ENCODE results near the gene FKBP2. TPM values are rescaled to one million over a fixed set of nuclear protein-coding genes. Genes with fewer than 3 reads are reported as not detected.

FKBP2 gene
- 104 TPM for total RNA-seq

GRCh38 chr11:64240435-64241240 lies at the start of gene FKBP2:
Gene FKBP2 (plus strand): TSS chr11:64241095. CDS start chr11:64242388, 1,293 bp downstream.

DNA sequence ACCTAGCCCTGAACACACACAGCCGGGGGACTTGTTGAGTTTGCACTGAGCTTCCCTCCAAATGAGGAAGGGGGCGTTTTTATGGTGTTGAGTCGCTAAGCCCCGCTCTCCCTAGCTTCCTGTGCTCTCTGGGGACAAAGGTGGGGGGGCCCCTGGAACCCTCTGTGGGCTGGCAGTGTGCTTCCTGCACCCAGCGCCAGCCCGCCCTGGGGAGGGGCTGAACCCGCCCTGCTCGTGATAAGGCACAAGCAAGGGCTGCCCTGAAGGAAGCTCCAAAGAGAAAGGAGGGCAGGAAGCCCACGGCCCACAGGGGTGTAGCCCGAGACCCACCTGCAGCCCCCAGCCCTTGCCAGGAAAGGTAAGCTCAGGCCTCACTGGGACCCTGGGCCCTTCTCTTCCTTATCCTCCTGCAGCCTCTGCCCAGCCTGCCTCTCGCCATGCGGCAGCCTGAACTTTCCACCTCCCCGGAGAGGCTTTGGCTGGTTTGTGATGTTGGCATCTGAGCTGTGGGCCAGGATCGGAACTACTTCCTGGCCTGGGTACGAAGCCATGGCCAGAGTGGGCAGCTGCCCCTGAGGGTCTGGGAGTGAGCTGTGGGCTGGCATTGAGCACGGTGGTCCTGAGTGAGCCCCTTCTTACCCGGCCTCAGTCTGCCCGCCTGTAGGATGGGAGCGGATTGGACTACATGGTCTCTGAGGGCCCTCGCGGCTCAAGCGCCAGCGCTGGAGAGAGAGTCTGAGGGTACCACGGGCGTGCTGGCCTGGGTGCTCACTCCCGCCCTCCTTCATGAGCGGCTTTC lies 34.2 kb upstream of the FKBP2 start, which contains the start of gene FERMT3:
FERMT3 (plus strand) TSS at position 265 of the 799 bp plus-strand sequence. CDS start 644 bp downstream, outside the sequence.

GRCh38 chr11:64225608-64226506 lies 15.0 kb upstream of the FKBP2 start, which contains the start of the genes NUDT22 and TRPT1:
Gene NUDT22 (plus strand): TSS chr11:64226274. CDS start chr11:64226653, 379 bp downstream.
Gene TRPT1 (minus strand): TSS chr11:64226186. CDS start chr11:64225860, 326 bp downstream.

GRCh38 chr11:64230171-64230984 lies 10.5 kb upstream of the FKBP2 start, which contains the start of gene DNAJC4:
Gene DNAJC4 (plus strand): TSS chr11:64230548. CDS start chr11:64230855, 307 bp downstream.

GRCh38 chr11:64233913-64234586 lies 6.8 kb upstream of the FKBP2 start, which contains the start of gene VEGFB:
Gene VEGFB (plus strand): TSS chr11:64234584. CDS start chr11:64234834, 250 bp downstream.

GRCh38 chr11:64246871-64247728 lies 6.2 kb downstream of the FKBP2 start, which contains the start of gene PPP1R14B:
Gene PPP1R14B (minus strand): TSS chr11:64246943. CDS start chr11:64246673, 270 bp downstream.

DNA sequence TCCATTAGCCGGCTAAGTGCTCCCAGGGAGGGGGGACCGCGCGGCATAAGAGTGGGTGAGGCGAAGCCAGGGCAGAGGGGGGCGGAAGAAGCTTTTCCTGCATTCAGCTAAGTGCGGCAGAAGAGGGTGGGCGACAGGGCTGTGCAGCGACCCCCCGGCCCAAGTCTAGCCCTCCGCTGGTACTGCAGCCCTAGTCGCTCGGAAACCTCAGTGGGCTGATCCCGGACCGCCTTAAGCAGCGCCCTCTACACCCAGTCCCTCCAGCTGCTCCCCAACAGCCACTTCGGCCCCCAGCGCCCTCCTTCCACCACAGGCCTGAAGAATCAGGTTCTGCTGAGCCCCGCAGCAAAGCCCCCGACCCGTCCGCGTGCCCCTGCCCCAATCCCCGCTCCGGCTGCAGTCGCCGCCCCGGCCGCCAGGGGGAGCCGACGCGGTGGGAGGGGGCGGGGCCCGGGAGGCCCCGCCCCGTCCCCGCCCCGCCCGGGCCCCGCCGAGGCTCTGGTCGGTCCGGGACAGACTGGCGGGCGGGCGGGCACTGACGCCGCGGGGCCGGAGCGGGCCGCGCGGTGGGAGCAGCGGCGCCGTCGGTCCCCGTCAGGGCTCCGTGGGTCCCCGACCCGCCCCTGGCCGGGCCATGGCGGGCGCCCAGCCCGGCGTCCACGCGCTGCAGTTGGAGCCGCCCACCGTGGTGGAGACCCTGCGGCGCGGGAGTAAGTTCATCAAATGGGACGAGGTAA lies 10.3 kb downstream of the FKBP2 start, which contains the start of gene PLCB3:
PLCB3 (plus strand) TSS at position 515 of the 737 bp plus-strand sequence; CDS start at position 635, 120 bp downstream.

DNA sequence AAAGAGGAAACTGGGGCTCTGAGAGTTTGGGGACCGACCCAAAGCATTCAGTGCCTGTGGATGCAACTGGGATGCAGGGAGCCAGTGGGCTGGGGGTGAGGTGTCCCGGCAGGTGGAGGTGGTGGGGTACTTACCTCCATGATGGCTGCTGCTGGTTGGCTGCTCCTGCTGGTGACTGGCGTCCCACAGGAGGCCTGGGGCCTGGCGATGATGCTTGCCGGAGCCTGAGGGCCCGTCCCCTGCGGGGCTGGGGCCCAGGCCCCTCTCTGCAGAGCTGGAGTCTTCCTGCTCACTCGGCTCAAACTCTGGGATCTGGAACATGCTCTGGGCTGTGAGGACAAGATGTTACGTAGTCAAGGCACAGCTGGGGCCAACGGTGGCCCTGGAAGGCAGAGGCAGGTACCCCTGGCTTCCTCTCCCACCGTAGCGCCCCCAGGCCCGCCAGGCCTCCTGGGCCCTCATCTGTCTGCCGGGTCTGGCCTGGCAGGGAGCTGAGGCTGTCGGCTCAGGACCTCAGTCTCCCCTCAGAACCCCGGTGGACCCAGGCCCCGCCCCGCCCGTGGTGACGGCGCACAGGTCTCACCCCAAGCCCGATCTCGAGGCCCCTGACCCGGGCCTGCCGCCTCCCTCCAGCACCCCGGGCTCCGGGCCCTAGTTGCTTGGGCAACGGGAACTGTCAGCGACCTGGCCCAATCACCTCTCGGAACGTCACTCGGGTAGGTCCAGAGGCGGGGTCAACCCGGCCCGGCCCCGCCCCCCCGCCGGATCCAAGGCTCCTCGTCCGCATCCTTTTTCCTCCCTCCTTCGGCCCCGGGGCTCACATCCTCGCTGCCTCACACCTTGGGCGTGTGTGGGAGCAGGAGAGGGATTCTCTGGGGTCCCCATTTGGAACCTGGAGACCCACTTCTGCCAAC lies 43.4 kb downstream of the FKBP2 start, which contains the start of gene BAD:
BAD (minus strand) TSS at position 618 of the 914 bp plus-strand sequence; CDS start at position 321, 297 bp downstream.

DNA sequence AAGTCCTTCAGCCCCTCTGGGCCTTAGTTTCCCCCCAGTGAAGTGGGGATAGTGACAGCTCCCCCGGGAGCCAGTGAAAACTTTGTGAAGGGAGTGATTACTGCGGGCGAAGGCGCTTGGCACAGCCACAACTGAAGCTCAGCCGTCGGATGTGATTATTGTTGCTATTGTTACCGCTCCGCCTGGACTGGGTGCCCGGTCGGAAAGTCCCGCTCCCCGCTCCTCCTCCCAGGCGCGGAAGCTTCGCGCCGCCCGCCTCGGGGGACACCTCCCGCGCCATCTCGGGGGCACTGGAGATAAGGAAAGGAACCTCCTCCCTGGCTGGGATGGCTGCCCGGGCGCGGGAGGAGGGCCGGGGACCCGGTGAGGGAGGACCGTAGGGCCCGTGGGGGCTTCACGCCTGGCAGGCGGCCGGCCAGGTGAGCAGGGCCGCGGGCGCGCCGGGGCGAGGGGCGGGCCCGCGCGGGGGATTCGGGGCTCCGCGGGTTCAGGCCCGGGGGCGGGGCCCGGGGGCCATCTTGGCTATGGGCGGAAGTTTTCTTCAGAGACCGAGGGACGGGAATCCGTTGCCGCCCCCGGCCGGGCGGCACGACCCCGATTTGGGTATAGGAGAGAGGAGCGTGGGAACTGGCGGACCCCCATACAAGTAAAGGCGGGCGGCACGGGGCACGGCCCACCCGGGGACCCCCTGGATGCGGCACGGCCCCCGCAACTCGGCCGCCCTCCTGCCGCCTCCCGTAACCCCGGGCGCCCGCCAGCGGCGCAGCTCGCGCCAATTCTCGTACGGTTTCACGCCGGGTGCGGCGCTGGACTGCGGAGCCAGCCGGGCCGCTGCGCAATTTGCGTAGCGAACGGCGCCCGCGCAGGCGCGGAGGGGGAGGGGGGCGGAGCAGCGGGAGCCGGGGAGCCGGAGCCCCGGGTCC lies 44.3 kb downstream of the FKBP2 start, which contains the start of gene GPR137:
GPR137 (plus strand) TSS at position 887 of the 923 bp plus-strand sequence. CDS start 677 bp downstream, outside the sequence.

DNA sequence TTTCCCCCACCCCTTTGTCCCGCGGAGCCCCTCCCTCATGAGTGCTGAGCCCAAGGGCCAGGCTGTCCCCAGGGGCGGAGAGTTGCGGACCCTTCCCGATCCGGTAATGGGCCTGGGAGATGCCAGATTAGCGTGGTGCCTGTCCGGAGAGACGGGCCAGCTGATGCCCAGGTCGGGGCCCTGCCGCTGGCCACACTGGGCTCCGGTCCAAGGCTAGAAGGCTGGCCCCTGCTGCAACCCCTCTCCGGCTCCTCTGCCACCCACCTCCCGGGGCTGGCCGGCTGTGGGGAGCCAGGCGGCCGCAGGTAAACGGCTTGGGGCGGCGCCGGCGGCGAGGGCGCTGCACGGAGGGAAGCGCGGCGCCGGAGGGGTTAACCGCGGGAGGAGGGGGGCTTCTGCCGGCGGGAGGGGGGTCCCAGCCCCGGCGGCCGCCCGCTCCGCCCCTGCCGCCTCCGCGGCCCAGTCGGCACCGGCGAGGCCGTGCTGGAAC lies 50.4 kb downstream of the FKBP2 start, which contains the start of gene KCNK4:
KCNK4 (plus strand) TSS at position 41 of the 490 bp plus-strand sequence. CDS start 1,717 bp downstream, outside the sequence.

Other genes starting within 250 kb of the FKBP2 start
- gene FLRT1, start 205.2 kb upstream of the FKBP2 start, total RNA-seq = 6.1 TPM
- 36.0 TPM for gene MACROD1, start 75.0 kb upstream of the FKBP2 start, total RNA-seq
- 114 TPM for gene STIP1, start 54.9 kb upstream of the FKBP2 start, total RNA-seq
- gene FERMT3, start 34.4 kb upstream of the FKBP2 start, total RNA-seq = 13.4 TPM
- 35.5 TPM for gene TRPT1, start 14.9 kb upstream of the FKBP2 start, total RNA-seq
- 51.3 TPM for gene NUDT22, start 14.8 kb upstream of the FKBP2 start, total RNA-seq
- gene DNAJC4, start 10.5 kb upstream of the FKBP2 start, total RNA-seq = 28.6 TPM
- 50.6 TPM for gene VEGFB, start 6.5 kb upstream of the FKBP2 start, total RNA-seq
- gene PPP1R14B, start 5.8 kb downstream of the FKBP2 start, total RNA-seq = 48.6 TPM
- gene PLCB3, start 10.4 kb downstream of the FKBP2 start, total RNA-seq = 16.9 TPM
- 101 TPM for gene BAD, start 43.6 kb downstream of the FKBP2 start, total RNA-seq
- gene GPR137, start 44.8 kb downstream of the FKBP2 start, total RNA-seq = 13.6 TPM
- not detected for gene KCNK4, start 50.2 kb downstream of the FKBP2 start, total RNA-seq
- not detected for gene CATSPERZ, start 59.3 kb downstream of the FKBP2 start, total RNA-seq
- 29.7 TPM for gene ESRRA, start 64.4 kb downstream of the FKBP2 start, total RNA-seq
- 194 TPM for gene TRMT112, start 76.5 kb downstream of the FKBP2 start, total RNA-seq
- 138 TPM for gene PRDX5, start 77.0 kb downstream of the FKBP2 start, total RNA-seq
- 10.8 TPM for gene CCDC88B, start 99.1 kb downstream of the FKBP2 start, total RNA-seq
- 16.8 TPM for gene RPS6KA4, start 118.1 kb downstream of the FKBP2 start, total RNA-seq

Measured in metanephros (tissue), 1 donor.